ENCODE measurements around the gene SARS2. TPM values are rescaled to one million over a fixed set of nuclear protein-coding genes. Genes with fewer than 3 reads are reported as not detected.

SARS2 gene
- total RNA-seq, 1 experiment from 2014 or later: 26.7 TPM

GRCh38 chr19:38900743-38901190 is 29.8 kb downstream of the SARS2 start:
- Histone ChIP-seq H3K9me3 (ENCODE audit: low read length) (no peaks in the 10 kb centered on the region), H3K9ac (ENCODE audit: low read length) (peak overlapping the region; percentile 77), H3K4me1 (ENCODE audit: insufficient read depth, low read length) (0 out of 2 replicates have a peak, but pooled peaks cover 3% of the 10 kb centered on the region), H2AFZ (ENCODE audit: low read length) (peak overlapping the region; percentile 73; the same call in 1 of the 2 replicates), H3K4me3 (ENCODE audit: low read length) (peak overlapping the region; percentile 78), H3K36me3 (ENCODE audit: low read depth, low read length) (no peaks in the 10 kb centered on the region), H3K79me2 (ENCODE audit: low read length) (peaks cover 29% of the 10 kb centered on the region), H3K4me2 (ENCODE audit: low read length) (peak overlapping the region; percentile 98), H3K9me2 (replicated peaks; ENCODE audit: low read length) (no peaks in the 10 kb centered on the region), H3K27ac (ENCODE audit: low read length) (0 out of 2 replicates have a peak overlapping the region, but pooled peaks have one; percentile 12), H4K20me1 (ENCODE audit: low read length) (no peaks in the 10 kb centered on the region), H3F3A (ENCODE audit: low read length, unreplicated experiment) (no peaks in the 10 kb centered on the region), H3K27me3 (ENCODE audit: low read length) (no peaks in the 10 kb centered on the region)
- intact Hi-C loops (cut with micrococcal nuclease): no loop called here
- DNase-seq: no peak
- TF ChIP-seq EZH2 (IDR thresholded peaks at IDR 0.05; ENCODE audit: low read length, unreplicated experiment) (no peak), EZH2phosphoT487 (IDR thresholded peaks at IDR 0.05; ENCODE audit: borderline replicate concordance, low read length) (no peak)
- TF ChIP-seq, protein P1, sequence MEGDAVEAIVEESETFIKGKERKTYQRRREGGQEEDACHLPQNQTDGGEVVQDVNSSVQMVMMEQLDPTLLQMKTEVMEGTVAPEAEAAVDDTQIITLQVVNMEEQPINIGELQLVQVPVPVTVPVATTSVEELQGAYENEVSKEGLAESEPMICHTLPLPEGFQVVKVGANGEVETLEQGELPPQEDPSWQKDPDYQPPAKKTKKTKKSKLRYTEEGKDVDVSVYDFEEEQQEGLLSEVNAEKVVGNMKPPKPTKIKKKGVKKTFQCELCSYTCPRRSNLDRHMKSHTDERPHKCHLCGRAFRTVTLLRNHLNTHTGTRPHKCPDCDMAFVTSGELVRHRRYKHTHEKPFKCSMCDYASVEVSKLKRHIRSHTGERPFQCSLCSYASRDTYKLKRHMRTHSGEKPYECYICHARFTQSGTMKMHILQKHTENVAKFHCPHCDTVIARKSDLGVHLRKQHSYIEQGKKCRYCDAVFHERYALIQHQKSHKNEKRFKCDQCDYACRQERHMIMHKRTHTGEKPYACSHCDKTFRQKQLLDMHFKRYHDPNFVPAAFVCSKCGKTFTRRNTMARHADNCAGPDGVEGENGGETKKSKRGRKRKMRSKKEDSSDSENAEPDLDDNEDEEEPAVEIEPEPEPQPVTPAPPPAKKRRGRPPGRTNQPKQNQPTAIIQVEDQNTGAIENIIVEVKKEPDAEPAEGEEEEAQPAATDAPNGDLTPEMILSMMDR (conservative IDR thresholded peaks at IDR 0.05; ENCODE audit: low read depth, low read length): no peak
- POLR2A ChIA-PET (ENCODE audit: unreplicated experiment): interaction anchor here (0.6 to 0.8 kb wide), 2 partner anchors 30 to 178 kb away, joined by 3 to 5 read pairs; partner anchors contain the start of gene MRPS12
- ATAC-seq: no peak
- CTCF ChIA-PET: interaction anchor here (1.9 kb wide), 1 partner anchor 30 kb away, joined by 7 read pairs; the partner anchor contains the start of genes MRPS12 and SARS2
- no TSS peak for BruUV-seq (replicated peaks)

- no peak for DNase-seq
These were observed 30.3 kb downstream of the SARS2 start for GRCh38 chr19:38900202-38900629.

More at GRCh38 chr19:38900202-38900629, 30.3 kb downstream of the SARS2 start:
- H4K20me1 ChIP-seq (ENCODE audit: low read length): no peaks in the 10 kb centered on the region
- H3K4me3 ChIP-seq (ENCODE audit: low read length): peak overlapping the region; percentile 78
- ChIA-PET CTCF (interaction anchor here (1.9 kb wide), 1 partner anchor 30 kb away, joined by 7 read pairs; the partner anchor contains the start of genes MRPS12 and SARS2), POLR2A (ENCODE audit: unreplicated experiment) (interaction anchor here (0.5 to 0.8 kb wide), 3 partner anchors 31 to 183 kb away, joined by 3 to 6 read pairs (median 5); partner anchors contain the start of gene MRPS12)
- no peaks in the 10 kb centered on the region for H3F3A ChIP-seq (ENCODE audit: low read length, unreplicated experiment)
- peaks cover 29% of the 10 kb centered on the region for H3K79me2 ChIP-seq (ENCODE audit: low read length)
- intact Hi-C loops (cut with micrococcal nuclease): no loop called here
- TSS peak; percentile 76 for BruUV-seq (replicated peaks)
- H3K9ac ChIP-seq (ENCODE audit: low read length): peak overlapping the region; percentile 77
- H3K4me1 ChIP-seq (ENCODE audit: insufficient read depth, low read length): 0 out of 2 replicates have a peak, but pooled peaks cover 3% of the 10 kb centered on the region
- H3K27ac ChIP-seq (ENCODE audit: low read length): 0 out of 2 replicates have a peak overlapping the region, but pooled peaks have one; percentile 12
- H3K4me2 ChIP-seq (ENCODE audit: low read length): peak overlapping the region; percentile 98
- peak overlapping the region; percentile 73 for H2AFZ ChIP-seq (ENCODE audit: low read length)
- ATAC-seq: no peak
- H3K36me3 ChIP-seq (ENCODE audit: low read depth, low read length): no peaks in the 10 kb centered on the region
- no peaks in the 10 kb centered on the region for H3K9me3 ChIP-seq (ENCODE audit: low read length)
- no peaks in the 10 kb centered on the region for H3K9me2 ChIP-seq (replicated peaks; ENCODE audit: low read length)
- H3K27me3 ChIP-seq (ENCODE audit: low read length): no peaks in the 10 kb centered on the region
- TF ChIP-seq, protein P1 (conservative IDR thresholded peaks at IDR 0.05; ENCODE audit: low read depth, low read length): no peak
- no peak for TF ChIP-seq EZH2phosphoT487 (IDR thresholded peaks at IDR 0.05; ENCODE audit: borderline replicate concordance, low read length)
- TF ChIP-seq EZH2 (IDR thresholded peaks at IDR 0.05; ENCODE audit: low read length, unreplicated experiment): no peak

Measured in PC-3 (cell line).